Uterus (tissue), 2 donors: ENCODE data around the gene FHIP1B.

ENCODE experiments used
- POLR2A ChIP-seq, 2 donors: fragments of 450-650 bp; IDR thresholded peaks; one replicate each; pipeline ENCODE4 v1.6.1; 2016; ENCODE audit warnings: antibody characterized with exemption in 2 of 2, mild to moderate bottlenecking in 1 of 2, moderate library complexity in 1 of 2
- TF ChIP-seq, protein P1 (sequence below), 4 experiments: fragments of 200-600 bp in 2 of 4; fragments of 450-650 bp in 2 of 4; sonication (generic) in 2 of 4; IDR thresholded peaks; one replicate each; pipeline ENCODE4 v1.5.1; 2016 to 2019; ENCODE audit warnings: antibody characterized with exemption in 4 of 4, mild to moderate bottlenecking in 2 of 4, moderate library complexity in 1 of 4

DNA sequence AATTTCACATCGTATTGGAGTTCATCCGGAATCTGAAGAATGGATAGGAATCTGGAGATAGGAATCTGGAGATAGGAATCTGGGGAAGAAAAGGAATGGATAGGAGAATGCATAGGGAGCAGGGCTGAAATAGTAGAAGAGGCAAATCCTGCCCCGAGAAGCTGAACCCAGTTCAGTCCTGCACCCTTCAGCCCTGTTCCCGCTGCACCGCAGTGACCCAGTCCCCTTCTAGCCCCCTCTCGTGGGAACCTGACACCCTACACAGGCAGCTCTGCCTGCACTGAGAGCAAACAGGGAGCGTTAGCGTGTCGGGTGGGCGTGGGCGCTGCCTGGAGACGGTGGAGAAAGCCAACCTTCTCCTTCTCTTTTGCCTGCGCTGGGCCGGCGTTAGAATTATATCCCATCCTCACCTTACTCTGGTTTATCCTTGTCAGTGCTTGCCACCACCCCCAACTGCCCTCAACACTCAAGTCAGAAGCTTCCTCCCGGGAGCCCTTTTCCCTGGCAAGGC, 24.2 kb upstream of the FHIP1B start:
- TF ChIP-seq, protein P1, sequence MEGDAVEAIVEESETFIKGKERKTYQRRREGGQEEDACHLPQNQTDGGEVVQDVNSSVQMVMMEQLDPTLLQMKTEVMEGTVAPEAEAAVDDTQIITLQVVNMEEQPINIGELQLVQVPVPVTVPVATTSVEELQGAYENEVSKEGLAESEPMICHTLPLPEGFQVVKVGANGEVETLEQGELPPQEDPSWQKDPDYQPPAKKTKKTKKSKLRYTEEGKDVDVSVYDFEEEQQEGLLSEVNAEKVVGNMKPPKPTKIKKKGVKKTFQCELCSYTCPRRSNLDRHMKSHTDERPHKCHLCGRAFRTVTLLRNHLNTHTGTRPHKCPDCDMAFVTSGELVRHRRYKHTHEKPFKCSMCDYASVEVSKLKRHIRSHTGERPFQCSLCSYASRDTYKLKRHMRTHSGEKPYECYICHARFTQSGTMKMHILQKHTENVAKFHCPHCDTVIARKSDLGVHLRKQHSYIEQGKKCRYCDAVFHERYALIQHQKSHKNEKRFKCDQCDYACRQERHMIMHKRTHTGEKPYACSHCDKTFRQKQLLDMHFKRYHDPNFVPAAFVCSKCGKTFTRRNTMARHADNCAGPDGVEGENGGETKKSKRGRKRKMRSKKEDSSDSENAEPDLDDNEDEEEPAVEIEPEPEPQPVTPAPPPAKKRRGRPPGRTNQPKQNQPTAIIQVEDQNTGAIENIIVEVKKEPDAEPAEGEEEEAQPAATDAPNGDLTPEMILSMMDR (IDR thresholded peaks at IDR 0.05): no peak
- TF ChIP-seq POLR2A (IDR thresholded peaks at IDR 0.05): no peak
